ENCODE results near the gene DAGLA.

DAGLA gene

DNA sequence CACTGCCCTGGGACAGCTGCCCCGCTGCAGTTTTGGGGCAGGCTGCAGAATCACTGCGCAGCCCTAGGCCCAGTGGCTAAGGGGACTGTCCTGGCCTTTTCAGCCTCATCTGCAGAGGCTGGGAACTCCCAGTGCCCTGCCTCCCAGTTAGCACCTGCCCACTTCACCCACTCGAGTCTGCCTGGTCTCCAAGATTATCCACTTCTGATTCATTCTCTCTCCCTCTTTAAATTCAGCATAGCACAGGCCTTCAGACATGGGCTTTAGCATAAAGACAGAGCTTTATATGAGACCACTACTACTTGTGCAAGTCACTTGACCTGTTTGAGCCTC, 8.9 kb downstream of the DAGLA start:
- Histone ChIP-seq H3K9ac (ENCODE audit: low read length) (no peak overlapping the region), H3K14ac (ENCODE audit: low read length) (no peak overlapping the region), H3K18ac (ENCODE audit: low read length) (no peak overlapping the region), H4K8ac (ENCODE audit: low read depth, low read length) (no peak overlapping the region), H2BK5ac (ENCODE audit: low read depth, low read length, poor library complexity) (no peak overlapping the region), H3K4me1 (ENCODE audit: control insufficient read depth in 1 of 2, insufficient read depth in 2 of 2, low read length in 2 of 2) (no peaks in the 10 kb centered on the region), H3K79me1 (ENCODE audit: low read length) (no peaks in the 10 kb centered on the region), H3K4me3 (ENCODE audit: low read depth, low read length) (no peak overlapping the region), H4K12ac (ENCODE audit: low read depth, low read length) (no peak overlapping the region), H3K27me3 (ENCODE audit: insufficient read depth, low read length) (no peaks in the 10 kb centered on the region), H2AFZ (ENCODE audit: insufficient read depth, low read length, poor library complexity) (no peak overlapping the region), H3K4me2 (ENCODE audit: low read length) (no peak overlapping the region), H3K79me2 (ENCODE audit: control insufficient read depth, insufficient read depth, low read length, poor library complexity) (no peaks in the 10 kb centered on the region), H3K4ac (ENCODE audit: low read depth, low read length) (no peak overlapping the region), H3K23ac (ENCODE audit: low read length) (no peak overlapping the region), H3K36me3 (ENCODE audit: control insufficient read depth in 1 of 2, insufficient read depth in 2 of 2, low read length in 2 of 2) (no peaks in the 10 kb centered on the region), H2BK120ac (ENCODE audit: insufficient read depth, low read length, poor library complexity) (no peak overlapping the region), H3K27ac (ENCODE audit: low read depth, low read length) (no peak overlapping the region), H2BK12ac (ENCODE audit: low read length) (no peak overlapping the region), H2AK5ac (ENCODE audit: low read length) (no peak overlapping the region), H3K9me3 (ENCODE audit: insufficient read depth, low read depth, low read length) (no peaks in the 10 kb centered on the region), H4K91ac (ENCODE audit: low read depth, low read length) (no peak overlapping the region)
- DNase-seq, result no peak
- no CpG with 5 or more reads among the region's 3 CpGs for WGBS (ENCODE audit: extremely low coverage, insufficient coverage, insufficient read length)

- Histone ChIP-seq H3K9me3 (ENCODE audit: insufficient read depth, low read depth, low read length) (no peaks in the 10 kb centered on the region), H3K36me3 (ENCODE audit: control insufficient read depth in 1 of 2, insufficient read depth in 2 of 2, low read length in 2 of 2) (no peaks in the 10 kb centered on the region), H3K23ac (ENCODE audit: low read length) (no peak overlapping the region), H3K4me3 (ENCODE audit: low read depth, low read length) (no peak overlapping the region), H2AK5ac (ENCODE audit: low read length) (no peak overlapping the region), H3K27ac (ENCODE audit: low read depth, low read length) (no peak overlapping the region), H4K8ac (ENCODE audit: low read depth, low read length) (no peak overlapping the region), H3K4ac (ENCODE audit: low read depth, low read length) (no peak overlapping the region), H3K9ac (ENCODE audit: low read length) (no peak overlapping the region), H3K18ac (ENCODE audit: low read length) (no peak overlapping the region), H2BK12ac (ENCODE audit: low read length) (no peak overlapping the region), H4K12ac (ENCODE audit: low read depth, low read length) (no peak overlapping the region), H2BK5ac (ENCODE audit: low read depth, low read length, poor library complexity) (no peak overlapping the region), H3K27me3 (ENCODE audit: insufficient read depth, low read length) (no peaks in the 10 kb centered on the region), H3K79me1 (ENCODE audit: low read length) (peaks cover 3% of the 10 kb centered on the region), H2AFZ (ENCODE audit: insufficient read depth, low read length, poor library complexity) (no peak overlapping the region), H3K4me1 (ENCODE audit: control insufficient read depth in 1 of 2, insufficient read depth in 2 of 2, low read length in 2 of 2) (peaks cover 10% of the 10 kb centered on the region in 2 experiments), H4K91ac (ENCODE audit: low read depth, low read length) (no peak overlapping the region), H3K14ac (ENCODE audit: low read length) (no peak overlapping the region), H2BK120ac (ENCODE audit: insufficient read depth, low read length, poor library complexity) (no peak overlapping the region), H3K79me2 (ENCODE audit: control insufficient read depth, insufficient read depth, low read length, poor library complexity) (no peaks in the 10 kb centered on the region), H3K4me2 (ENCODE audit: low read length) (no peak overlapping the region)
- no CpG with 5 or more reads among the region's 17 CpGs for WGBS (ENCODE audit: extremely low coverage, insufficient coverage, insufficient read length)
- DNase-seq, result no peak
Measured at GRCh38 chr11:61690706-61691379, 10.7 kb downstream of the DAGLA start.

- H3K79me2 ChIP-seq (ENCODE audit: control insufficient read depth, insufficient read depth, low read length, poor library complexity), result no peaks in the 10 kb centered on the region
- H4K8ac ChIP-seq (ENCODE audit: low read depth, low read length), result no peak overlapping the region
- H2BK5ac ChIP-seq (ENCODE audit: low read depth, low read length, poor library complexity), result no peak overlapping the region
- H2AK5ac ChIP-seq (ENCODE audit: low read length), result no peak overlapping the region
- H3K9ac ChIP-seq (ENCODE audit: low read length), result no peak overlapping the region
- whole genome bisulfite sequencing (ENCODE audit: extremely low coverage, insufficient coverage, insufficient read length), result no CpG with 5 or more reads among the region's 12 CpGs
- H3K4me2 ChIP-seq (ENCODE audit: low read length), result no peak overlapping the region
- no peak overlapping the region for H4K12ac ChIP-seq (ENCODE audit: low read depth, low read length)
- no peak overlapping the region for H3K4ac ChIP-seq (ENCODE audit: low read depth, low read length)
- no peak overlapping the region for H2BK120ac ChIP-seq (ENCODE audit: insufficient read depth, low read length, poor library complexity)
- no peak overlapping the region for H2AFZ ChIP-seq (ENCODE audit: insufficient read depth, low read length, poor library complexity)
- H4K91ac ChIP-seq (ENCODE audit: low read depth, low read length), result no peak overlapping the region
- no peak overlapping the region for H3K4me3 ChIP-seq (ENCODE audit: low read depth, low read length)
- peaks cover 8% of the 10 kb centered on the region for H3K79me1 ChIP-seq (ENCODE audit: low read length)
- peaks cover 16% of the 10 kb centered on the region in 2 experiments for H3K4me1 ChIP-seq (ENCODE audit: control insufficient read depth in 1 of 2, insufficient read depth in 2 of 2, low read length in 2 of 2)
- H3K23ac ChIP-seq (ENCODE audit: low read length), result no peak overlapping the region
- no peak overlapping the region for H3K27ac ChIP-seq (ENCODE audit: low read depth, low read length)
- H2BK12ac ChIP-seq (ENCODE audit: low read length), result no peak overlapping the region
- H3K14ac ChIP-seq (ENCODE audit: low read length), result no peak overlapping the region
- DNase-seq, result no peak
- no peaks in the 10 kb centered on the region for H3K27me3 ChIP-seq (ENCODE audit: insufficient read depth, low read length)
- no peaks in the 10 kb centered on the region for H3K9me3 ChIP-seq (ENCODE audit: insufficient read depth, low read depth, low read length)
- no peak overlapping the region for H3K18ac ChIP-seq (ENCODE audit: low read length)
- no peaks in the 10 kb centered on the region for H3K36me3 ChIP-seq (ENCODE audit: control insufficient read depth in 1 of 2, insufficient read depth in 2 of 2, low read length in 2 of 2)
Measured at GRCh38 chr11:61691380-61692156, 11.4 kb downstream of the DAGLA start.

DNA sequence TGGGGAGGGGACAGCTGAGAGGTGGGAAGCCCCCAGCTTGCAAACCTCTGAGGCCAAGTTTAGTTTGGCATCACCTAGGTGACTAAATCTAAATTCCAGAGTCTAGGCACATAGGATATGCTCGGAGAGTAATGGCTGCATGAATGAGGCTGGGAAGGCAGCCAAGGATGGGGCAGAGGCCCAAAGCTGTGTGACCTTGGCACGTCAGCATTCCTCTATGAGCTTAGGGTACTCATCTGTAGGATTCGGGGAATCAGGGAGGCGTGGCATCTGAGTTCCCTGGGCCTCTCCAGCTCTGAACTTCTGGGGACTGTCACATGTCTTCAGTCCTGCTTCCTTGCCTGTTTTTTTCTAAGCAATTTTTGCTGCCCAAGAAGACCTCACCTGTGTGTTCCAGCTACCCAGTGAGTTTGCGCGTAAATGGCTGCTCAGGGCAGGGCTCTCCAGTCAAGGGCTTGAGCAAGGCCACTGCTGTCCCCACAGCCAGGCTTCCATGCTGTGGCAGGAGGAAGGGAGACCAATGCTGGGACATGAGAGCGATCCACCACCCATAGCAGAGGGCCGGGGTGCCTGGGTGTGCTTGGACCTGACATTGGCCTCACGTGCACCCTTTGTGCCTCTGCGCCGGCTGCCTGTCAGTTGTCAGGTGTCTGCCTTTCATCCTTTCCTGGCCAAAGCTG, 13.9 kb downstream of the DAGLA start:
- no CpG with 5 or more reads among the region's 11 CpGs for WGBS (ENCODE audit: extremely low coverage, insufficient coverage, insufficient read length)
- Histone ChIP-seq H3K27me3 (ENCODE audit: insufficient read depth, low read length) (no peaks in the 10 kb centered on the region), H2AFZ (ENCODE audit: insufficient read depth, low read length, poor library complexity) (no peak overlapping the region)

More for the DNA sequence above, 13.9 kb downstream of the DAGLA start:
- Histone ChIP-seq H3K23ac (ENCODE audit: low read length) (no peak overlapping the region), H3K79me1 (ENCODE audit: low read length) (peaks cover 8% of the 10 kb centered on the region), H3K4me1 (ENCODE audit: control insufficient read depth in 1 of 2, insufficient read depth in 2 of 2, low read length in 2 of 2) (peaks cover 24 to 27% of the 10 kb centered on the region in 2 experiments), H2BK120ac (ENCODE audit: insufficient read depth, low read length, poor library complexity) (no peak overlapping the region), H3K4me2 (ENCODE audit: low read length) (no peak overlapping the region), H3K79me2 (ENCODE audit: control insufficient read depth, insufficient read depth, low read length, poor library complexity) (no peaks in the 10 kb centered on the region), H2AK5ac (ENCODE audit: low read length) (no peak overlapping the region), H4K12ac (ENCODE audit: low read depth, low read length) (no peak overlapping the region), H3K9ac (ENCODE audit: low read length) (no peak overlapping the region), H3K27ac (ENCODE audit: low read depth, low read length) (no peak overlapping the region), H2BK5ac (ENCODE audit: low read depth, low read length, poor library complexity) (no peak overlapping the region), H3K36me3 (ENCODE audit: control insufficient read depth in 1 of 2, insufficient read depth in 2 of 2, low read length in 2 of 2) (no peaks in the 10 kb centered on the region), H3K18ac (ENCODE audit: low read length) (no peak overlapping the region), H3K14ac (ENCODE audit: low read length) (no peak overlapping the region), H2BK12ac (ENCODE audit: low read length) (no peak overlapping the region), H4K91ac (ENCODE audit: low read depth, low read length) (no peak overlapping the region), H3K4ac (ENCODE audit: low read depth, low read length) (no peak overlapping the region), H3K9me3 (ENCODE audit: insufficient read depth, low read depth, low read length) (no peaks in the 10 kb centered on the region), H4K8ac (ENCODE audit: low read depth, low read length) (no peak overlapping the region), H3K4me3 (ENCODE audit: low read depth, low read length) (no peak overlapping the region)
- DNase-seq, result no peak

All from trophoblast cell (in vitro differentiated cells and primary cell).